HepG2 (cell line): ENCODE data around the gene INHA. TPM values are rescaled to one million over a fixed set of nuclear protein-coding genes. Genes with fewer than 3 reads are reported as not detected.

Experiments used
- ARNT2 ChIP-seq: sonication (generic); formaldehyde crosslinking; IDR thresholded peaks from 2 replicates; pipeline ENCODE4 v1.8.0; 2022; ENCODE audit warnings: mild to moderate bottlenecking, low read depth, missing genetic modification reagents, moderate library complexity
- IKZF4 ChIP-seq: sonication (generic); formaldehyde crosslinking; IDR thresholded peaks from 2 replicates; pipeline ENCODE4 v1.5.1; 2020; ENCODE audit warnings: borderline replicate concordance, mild to moderate bottlenecking, low read depth, missing genetic modification reagents; ENCODE audit errors: not compliant biosample characterization
- MAZ ChIP-seq, 2 experiments: sonication (generic) in 1 of 2; formaldehyde crosslinking in 1 of 2; IDR thresholded peaks; 2 replicates each; pipeline versions ENCODE4 v1.5.0 to v1.6.1; 2012 to 2020; ENCODE audit warnings: low read depth in 2 of 2, mild to moderate bottlenecking in 2 of 2, borderline replicate concordance in 1 of 2, improper control_type of control experiment in 1 of 2, low read length in 1 of 2, missing genetic modification reagents in 1 of 2, moderate library complexity in 1 of 2
- RBM22 ChIP-seq: fragments of 200-400 bp; formaldehyde crosslinking; optimal IDR thresholded peaks from 2 replicates; pipeline ENCODE3; 2017; ENCODE audit warnings: mild to moderate bottlenecking, low read length, moderate library complexity
- TMF1 ChIP-seq: sonication (generic); formaldehyde crosslinking; IDR thresholded peaks from 2 replicates; pipeline ENCODE4 v1.8.1; 2022; ENCODE audit warnings: low read depth, missing genetic modification reagents
- TP53 ChIP-seq: sonication (generic); formaldehyde crosslinking; conservative IDR thresholded peaks from 2 replicates; pipeline ENCODE4 v1.4.0; 2020; ENCODE audit warnings: missing genetic modification reagents
- ZBTB38 ChIP-seq: sonication (generic); formaldehyde crosslinking; IDR thresholded peaks from 2 replicates; pipeline ENCODE4 v1.5.1; 2020; ENCODE audit warnings: mild to moderate bottlenecking, missing genetic modification reagents
- ZBTB8A ChIP-seq: sonication (generic); formaldehyde crosslinking; IDR thresholded peaks from 2 replicates; pipeline ENCODE4 v1.4.0; 2020; ENCODE audit warnings: mild to moderate bottlenecking, low read depth, missing genetic modification reagents, borderline replicate concordance
- ZNF883 ChIP-seq: sonication (generic); formaldehyde crosslinking; IDR thresholded peaks from 2 replicates; pipeline ENCODE4 v1.5.1; 2020; ENCODE audit warnings: mild to moderate bottlenecking, missing genetic modification reagents; ENCODE audit errors: not compliant biosample characterization
- ZSCAN21 ChIP-seq: sonication (generic); formaldehyde crosslinking; IDR thresholded peaks from 2 replicates; pipeline ENCODE4 v1.8.0; 2022; ENCODE audit warnings: mild to moderate bottlenecking, missing genetic modification reagents, moderate library complexity, borderline replicate concordance
- polyA plus RNA-seq, 8 experiments: library from polyadenylated mRNA; depleted of rRNA in 3 of 8; stranded (reverse) in 7 of 8; unstranded in 1 of 8; fragments of >200 nt; fragmentation: Illumina TruSeq in 4 of 8; extraction: Trizol in 4 of 8; gene quantifications; 2 replicates each; pipeline versions ENCODE4 v1.2.1 to v1.2.3, GENCODE V29; 2011 to 2016; ENCODE audit warnings: low read depth in 4 of 8, missing spikeins in 1 of 8, mixed read lengths in 1 of 8; ENCODE audit not compliant: insufficient read depth in 1 of 8
- total RNA-seq, 5 experiments: library from RNA; depleted of rRNA; stranded (reverse); fragments of >200 nt; fragmentation: Illumina TruSeq; extraction: Trizol; gene quantifications; 2 replicates each; pipeline ENCODE4 v1.2.3, GENCODE V29; 2016; ENCODE audit warnings: low read depth in 1 of 5
- TF ChIP-seq, protein P1 (sequence below): sonication (generic); formaldehyde crosslinking; IDR thresholded peaks from 2 replicates; pipeline ENCODE4 v1.4.0; 2020; ENCODE audit warnings: mild to moderate bottlenecking, missing genetic modification reagents, borderline replicate concordance
- TF ChIP-seq, protein P2 (sequence below): sonication (generic); formaldehyde crosslinking; IDR thresholded peaks from 2 replicates; pipeline ENCODE4 v1.4.0; 2020; ENCODE audit warnings: missing genetic modification reagents
- TF ChIP-seq, protein P3 (sequence below): sonication (generic); formaldehyde crosslinking; IDR thresholded peaks from 2 replicates; pipeline ENCODE4 v1.4.0; 2020; ENCODE audit warnings: missing genetic modification reagents
- TF ChIP-seq, protein P4 (sequence below): sonication (generic); formaldehyde crosslinking; IDR thresholded peaks from 2 replicates; pipeline ENCODE4 v1.4.0; 2020; ENCODE audit warnings: missing genetic modification reagents, low read depth, mild to moderate bottlenecking, borderline replicate concordance

INHA gene
- total and polyA plus RNA-seq, 2 of the 13 experiments (the other 11 are each of a cell fraction or from before 2014, with no cell fraction given), result 4.1 to 15.2 TPM

GRCh38 chr2:219562049-219563020 lies 9.8 kb upstream of the INHA start (continued):
- TF ChIP-seq, protein P1, sequence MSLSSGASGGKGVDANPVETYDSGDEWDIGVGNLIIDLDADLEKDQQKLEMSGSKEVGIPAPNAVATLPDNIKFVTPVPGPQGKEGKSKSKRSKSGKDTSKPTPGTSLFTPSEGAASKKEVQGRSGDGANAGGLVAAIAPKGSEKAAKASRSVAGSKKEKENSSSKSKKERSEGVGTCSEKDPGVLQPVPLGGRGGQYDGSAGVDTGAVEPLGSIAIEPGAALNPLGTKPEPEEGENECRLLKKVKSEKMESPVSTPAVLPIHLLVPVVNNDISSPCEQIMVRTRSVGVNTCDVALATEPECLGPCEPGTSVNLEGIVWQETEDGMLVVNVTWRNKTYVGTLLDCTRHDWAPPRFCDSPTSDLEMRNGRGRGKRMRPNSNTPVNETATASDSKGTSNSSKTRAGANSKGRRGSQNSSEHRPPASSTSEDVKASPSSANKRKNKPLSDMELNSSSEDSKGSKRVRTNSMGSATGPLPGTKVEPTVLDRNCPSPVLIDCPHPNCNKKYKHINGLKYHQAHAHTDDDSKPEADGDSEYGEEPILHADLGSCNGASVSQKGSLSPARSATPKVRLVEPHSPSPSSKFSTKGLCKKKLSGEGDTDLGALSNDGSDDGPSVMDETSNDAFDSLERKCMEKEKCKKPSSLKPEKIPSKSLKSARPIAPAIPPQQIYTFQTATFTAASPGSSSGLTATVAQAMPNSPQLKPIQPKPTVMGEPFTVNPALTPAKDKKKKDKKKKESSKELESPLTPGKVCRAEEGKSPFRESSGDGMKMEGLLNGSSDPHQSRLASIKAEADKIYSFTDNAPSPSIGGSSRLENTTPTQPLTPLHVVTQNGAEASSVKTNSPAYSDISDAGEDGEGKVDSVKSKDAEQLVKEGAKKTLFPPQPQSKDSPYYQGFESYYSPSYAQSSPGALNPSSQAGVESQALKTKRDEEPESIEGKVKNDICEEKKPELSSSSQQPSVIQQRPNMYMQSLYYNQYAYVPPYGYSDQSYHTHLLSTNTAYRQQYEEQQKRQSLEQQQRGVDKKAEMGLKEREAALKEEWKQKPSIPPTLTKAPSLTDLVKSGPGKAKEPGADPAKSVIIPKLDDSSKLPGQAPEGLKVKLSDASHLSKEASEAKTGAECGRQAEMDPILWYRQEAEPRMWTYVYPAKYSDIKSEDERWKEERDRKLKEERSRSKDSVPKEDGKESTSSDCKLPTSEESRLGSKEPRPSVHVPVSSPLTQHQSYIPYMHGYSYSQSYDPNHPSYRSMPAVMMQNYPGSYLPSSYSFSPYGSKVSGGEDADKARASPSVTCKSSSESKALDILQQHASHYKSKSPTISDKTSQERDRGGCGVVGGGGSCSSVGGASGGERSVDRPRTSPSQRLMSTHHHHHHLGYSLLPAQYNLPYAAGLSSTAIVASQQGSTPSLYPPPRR (CRISPR knock-in tag), result peak; percentile 40; the same call in 1 of the 2 replicates
- TF ChIP-seq ZSCAN21 (CRISPR knock-in tag), result 0 out of 2 replicates have a peak, but pooled peaks have one; percentile 37
- 0 out of 2 replicates have a peak, but pooled peaks have one; percentile 34 for TF ChIP-seq ARNT2
- TF ChIP-seq, protein P2, sequence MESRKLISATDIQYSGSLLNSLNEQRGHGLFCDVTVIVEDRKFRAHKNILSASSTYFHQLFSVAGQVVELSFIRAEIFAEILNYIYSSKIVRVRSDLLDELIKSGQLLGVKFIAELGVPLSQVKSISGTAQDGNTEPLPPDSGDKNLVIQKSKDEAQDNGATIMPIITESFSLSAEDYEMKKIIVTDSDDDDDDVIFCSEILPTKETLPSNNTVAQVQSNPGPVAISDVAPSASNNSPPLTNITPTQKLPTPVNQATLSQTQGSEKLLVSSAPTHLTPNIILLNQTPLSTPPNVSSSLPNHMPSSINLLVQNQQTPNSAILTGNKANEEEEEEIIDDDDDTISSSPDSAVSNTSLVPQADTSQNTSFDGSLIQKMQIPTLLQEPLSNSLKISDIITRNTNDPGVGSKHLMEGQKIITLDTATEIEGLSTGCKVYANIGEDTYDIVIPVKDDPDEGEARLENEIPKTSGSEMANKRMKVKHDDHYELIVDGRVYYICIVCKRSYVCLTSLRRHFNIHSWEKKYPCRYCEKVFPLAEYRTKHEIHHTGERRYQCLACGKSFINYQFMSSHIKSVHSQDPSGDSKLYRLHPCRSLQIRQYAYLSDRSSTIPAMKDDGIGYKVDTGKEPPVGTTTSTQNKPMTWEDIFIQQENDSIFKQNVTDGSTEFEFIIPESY (CRISPR knock-in tag), result no peak
- TF ChIP-seq, protein P3, sequence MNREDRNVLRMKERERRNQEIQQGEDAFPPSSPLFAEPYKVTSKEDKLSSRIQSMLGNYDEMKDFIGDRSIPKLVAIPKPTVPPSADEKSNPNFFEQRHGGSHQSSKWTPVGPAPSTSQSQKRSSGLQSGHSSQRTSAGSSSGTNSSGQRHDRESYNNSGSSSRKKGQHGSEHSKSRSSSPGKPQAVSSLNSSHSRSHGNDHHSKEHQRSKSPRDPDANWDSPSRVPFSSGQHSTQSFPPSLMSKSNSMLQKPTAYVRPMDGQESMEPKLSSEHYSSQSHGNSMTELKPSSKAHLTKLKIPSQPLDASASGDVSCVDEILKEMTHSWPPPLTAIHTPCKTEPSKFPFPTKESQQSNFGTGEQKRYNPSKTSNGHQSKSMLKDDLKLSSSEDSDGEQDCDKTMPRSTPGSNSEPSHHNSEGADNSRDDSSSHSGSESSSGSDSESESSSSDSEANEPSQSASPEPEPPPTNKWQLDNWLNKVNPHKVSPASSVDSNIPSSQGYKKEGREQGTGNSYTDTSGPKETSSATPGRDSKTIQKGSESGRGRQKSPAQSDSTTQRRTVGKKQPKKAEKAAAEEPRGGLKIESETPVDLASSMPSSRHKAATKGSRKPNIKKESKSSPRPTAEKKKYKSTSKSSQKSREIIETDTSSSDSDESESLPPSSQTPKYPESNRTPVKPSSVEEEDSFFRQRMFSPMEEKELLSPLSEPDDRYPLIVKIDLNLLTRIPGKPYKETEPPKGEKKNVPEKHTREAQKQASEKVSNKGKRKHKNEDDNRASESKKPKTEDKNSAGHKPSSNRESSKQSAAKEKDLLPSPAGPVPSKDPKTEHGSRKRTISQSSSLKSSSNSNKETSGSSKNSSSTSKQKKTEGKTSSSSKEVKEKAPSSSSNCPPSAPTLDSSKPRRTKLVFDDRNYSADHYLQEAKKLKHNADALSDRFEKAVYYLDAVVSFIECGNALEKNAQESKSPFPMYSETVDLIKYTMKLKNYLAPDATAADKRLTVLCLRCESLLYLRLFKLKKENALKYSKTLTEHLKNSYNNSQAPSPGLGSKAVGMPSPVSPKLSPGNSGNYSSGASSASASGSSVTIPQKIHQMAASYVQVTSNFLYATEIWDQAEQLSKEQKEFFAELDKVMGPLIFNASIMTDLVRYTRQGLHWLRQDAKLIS (CRISPR knock-in tag), result 0 out of 2 replicates have a peak, but pooled peaks have one; percentile 21
- TF ChIP-seq TMF1 (CRISPR knock-in tag), result no peak
- no peak for TF ChIP-seq ZBTB8A (CRISPR knock-in tag)
- peak; percentile 88 for TF ChIP-seq RBM22
- TF ChIP-seq ZNF883 (CRISPR knock-in tag), result peak; percentile 52
- TF ChIP-seq, protein P4, sequence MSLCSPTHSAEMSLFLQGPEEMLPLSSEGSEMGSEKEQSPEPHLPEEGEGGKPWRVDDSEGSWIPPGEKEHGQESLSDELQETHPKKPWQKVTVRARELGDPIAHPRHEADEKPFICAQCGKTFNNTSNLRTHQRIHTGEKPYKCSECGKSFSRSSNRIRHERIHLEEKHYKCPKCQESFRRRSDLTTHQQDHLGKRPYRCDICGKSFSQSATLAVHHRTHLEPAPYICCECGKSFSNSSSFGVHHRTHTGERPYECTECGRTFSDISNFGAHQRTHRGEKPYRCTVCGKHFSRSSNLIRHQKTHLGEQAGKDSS (CRISPR knock-in tag), result peak; percentile 60; the same call in 1 of the 2 replicates
- no peak for TF ChIP-seq TP53 (CRISPR knock-in tag)
- TF ChIP-seq MAZ (IDR thresholded peaks at IDR 0.05; ENCODE audit: borderline replicate concordance, low read depth, low read length), result no peak
- peak; percentile 35; the same call in 1 of the 2 replicates for TF ChIP-seq MAZ (CRISPR knock-in tag; IDR thresholded peaks at IDR 0.05; ENCODE audit: low read depth)
- peak; percentile 80 for TF ChIP-seq ZBTB38 (CRISPR knock-in tag)
- TF ChIP-seq IKZF4 (CRISPR knock-in tag), result peak; percentile 34
